ENCODE measurements around the gene TOM1L1. TPM values are rescaled to one million over a fixed set of nuclear protein-coding genes. Genes with fewer than 3 reads are reported as not detected.

TOM1L1 gene
- total and polyA plus RNA-seq, 11 donors, result 6.1 to 19.7 (median 9.8) TPM

- H3K4me1 ChIP-seq, result peaks cover 0 to 3% (median 0%) of the 10 kb centered on the region in 12 donors
- ATAC-seq, result no peak
- H3K36me3 ChIP-seq, result no peaks in the 10 kb centered on the region
- no peaks in the 10 kb centered on the region for H3K27me3 ChIP-seq
- DNase-seq, result no peak
- peaks cover 0 to 11% (median 0%) of the 10 kb centered on the region in 12 donors for H3K9me3 ChIP-seq
- H3K4me3 ChIP-seq, result no peak overlapping the region
- intact Hi-C loops (cut with DNase I), result no loop called here
- TF ChIP-seq CTCF (IDR thresholded peaks at IDR 0.05), result no peak
- H3K27ac ChIP-seq, result no peak overlapping the region
Measured at GRCh38 chr17:54979657-54980056, 79.0 kb downstream of the TOM1L1 start.

GRCh38 chr17:54980375-54980774 lies 79.7 kb downstream of the TOM1L1 start:
- intact Hi-C loops (cut with DNase I), result no loop called here
- WGBS, 4 donors, result 59 to 95% (median 91%) methylated on average over 3 of the region's 3 CpGs

GRCh38 chr17:54982399-54982798 lies 81.7 kb downstream of the TOM1L1 start:
- Histone ChIP-seq H3K36me3 (peaks cover 0 to 13% (median 5%) of the 10 kb centered on the region in 9 donors), H3K27ac (no peak overlapping the region), H3K4me1 (peaks cover 0 to 3% (median 0%) of the 10 kb centered on the region in 12 donors), H3K27me3 (no peaks in the 10 kb centered on the region), H3K4me3 (no peak overlapping the region), H3K9me3 (peaks cover 0 to 11% (median 0%) of the 10 kb centered on the region in 12 donors)
- ATAC-seq (no peak), DNase-seq (no peak)
- no peak for TF ChIP-seq CTCF (IDR thresholded peaks at IDR 0.05)
- TF ChIP-seq POLR2A (IDR thresholded peaks at IDR 0.05), result no peak
- intact Hi-C loops (cut with DNase I), result no loop called here

More at GRCh38 chr17:54980375-54980774, 79.7 kb downstream of the TOM1L1 start:
- DNase-seq (no peak), ATAC-seq (no peak)
- no peaks in the 10 kb centered on the region for H3K27me3 ChIP-seq
- H3K4me3 ChIP-seq, result no peak overlapping the region
- H3K4me1 ChIP-seq, result peaks cover 0 to 3% (median 0%) of the 10 kb centered on the region in 12 donors
- no peak overlapping the region for H3K27ac ChIP-seq
- peaks cover 0 to 11% (median 0%) of the 10 kb centered on the region in 12 donors for H3K9me3 ChIP-seq
- H3K36me3 ChIP-seq, result no peaks in the 10 kb centered on the region
- TF ChIP-seq CTCF (IDR thresholded peaks at IDR 0.05), result no peak
- TF ChIP-seq POLR2A (IDR thresholded peaks at IDR 0.05), result no peak

GRCh38 chr17:54983260-54983659 lies 82.6 kb downstream of the TOM1L1 start:
- Histone ChIP-seq H3K27ac (peak overlapping the region in 1 of 12 donors; percentile 10), H3K9me3 (peaks cover 0 to 11% (median 0%) of the 10 kb centered on the region in 12 donors), H3K27me3 (no peaks in the 10 kb centered on the region), H3K4me3 (no peak overlapping the region), H3K36me3 (peaks cover 0 to 13% (median 5%) of the 10 kb centered on the region in 9 donors), H3K4me1 (peaks cover 0 to 3% (median 0%) of the 10 kb centered on the region in 12 donors)
- intact Hi-C loops (cut with DNase I), result no loop called here
- DNase-seq, result no peak
- no peak for ATAC-seq
- no peak for TF ChIP-seq CTCF (IDR thresholded peaks at IDR 0.05)
- no peak for TF ChIP-seq POLR2A (IDR thresholded peaks at IDR 0.05)
